Stimulated activated effector memory CD8-positive, alpha-beta T cell treated with anti-CD3 and anti-CD28 coated beads, Interleukin-12 subunit alpha, Interleukin-12 subunit beta, amount 100 ng/mL, for 72 hours (primary cell): ENCODE results near the gene KIAA1328.

Source experiments
- ATAC-seq: fragments of 150-1000 bp; cut with Tn5 transposase; 2 replicates; pipeline ENCODE4 v1.10.0; 2021
- DNase-seq, 2 donors: peaks; one replicate each; pipeline ENCODE4 v3.0.0; 2021 to 2022; ENCODE audit warnings: low spot score in 2 of 2
- H3K27ac Mint-ChIP-seq: one replicate; pipeline ENCODE4 v1.8.0; 2022; ENCODE audit warnings: mild to moderate bottlenecking, mixed read lengths
- H3K36me3 Mint-ChIP-seq: one replicate; pipeline ENCODE4 v1.8.0; 2022; ENCODE audit warnings: mild to moderate bottlenecking, mixed read lengths
- H3K4me1 Mint-ChIP-seq: one replicate; pipeline ENCODE4 v1.8.0; 2022; ENCODE audit warnings: mixed read lengths
- H3K4me3 Mint-ChIP-seq: one replicate; pipeline ENCODE4 v1.8.0; 2022; ENCODE audit warnings: mild to moderate bottlenecking, mixed read lengths
- H3K9me3 Mint-ChIP-seq: one replicate; pipeline ENCODE4 v1.8.0; 2022; ENCODE audit warnings: mixed read lengths

Gene KIAA1328

GRCh38 chr18:36828630-36829361 lies at the start of gene KIAA1328, which contains the start of gene TPGS2:
KIAA1328 (plus strand) TSS chr18:36829127; CDS start chr18:36829139, 12 bp downstream.
TPGS2 (minus strand) TSS chr18:36829002; CDS start chr18:36828767, 235 bp downstream.
- peak within 1 kb of the TSS; percentile 95 for H3K4me3 Mint-ChIP-seq
- H3K4me1 Mint-ChIP-seq, result peaks cover 32% of the 10 kb centered on the region
- H3K36me3 Mint-ChIP-seq, result peaks cover 3% of the 10 kb centered on the region
- ATAC-seq, result peak; percentile 93
- peak; percentile 74 to 93 for DNase-seq
- H3K27ac Mint-ChIP-seq, result peak within 1 kb of the TSS; percentile 96
- no peaks in the 10 kb centered on the region for H3K9me3 Mint-ChIP-seq

- DNase-seq (no peak), ATAC-seq (no peak)
- no peaks in the 10 kb centered on the region for H3K36me3 Mint-ChIP-seq
- no peak overlapping the region for H3K27ac Mint-ChIP-seq
- H3K4me3 Mint-ChIP-seq, result no peak overlapping the region
- H3K4me1 Mint-ChIP-seq, result no peaks in the 10 kb centered on the region
- no peaks in the 10 kb centered on the region for H3K9me3 Mint-ChIP-seq
These were observed 48.2 kb upstream of the KIAA1328 start for GRCh38 chr18:36780748-36781147.

GRCh38 chr18:36782710-36783109 lies 46.2 kb upstream of the KIAA1328 start:
- no peak for DNase-seq
- H3K4me1 Mint-ChIP-seq, result no peaks in the 10 kb centered on the region
- no peak overlapping the region for H3K27ac Mint-ChIP-seq
- H3K9me3 Mint-ChIP-seq, result no peaks in the 10 kb centered on the region
- H3K4me3 Mint-ChIP-seq, result no peak overlapping the region
- no peak for ATAC-seq
- H3K36me3 Mint-ChIP-seq, result no peaks in the 10 kb centered on the region

GRCh38 chr18:36783792-36784191 lies 45.1 kb upstream of the KIAA1328 start:
- ATAC-seq (no peak), DNase-seq (no peak)
- H3K4me3 Mint-ChIP-seq, result no peak overlapping the region
- no peaks in the 10 kb centered on the region for H3K36me3 Mint-ChIP-seq
- no peaks in the 10 kb centered on the region for H3K9me3 Mint-ChIP-seq
- no peaks in the 10 kb centered on the region for H3K4me1 Mint-ChIP-seq
- H3K27ac Mint-ChIP-seq, result no peak overlapping the region

GRCh38 chr18:36786686-36787085 lies 42.2 kb upstream of the KIAA1328 start:
- no peak for DNase-seq
- Mint-ChIP-seq H3K4me3 (no peak overlapping the region), H3K4me1 (no peaks in the 10 kb centered on the region), H3K27ac (no peak overlapping the region), H3K9me3 (peaks cover 2% of the 10 kb centered on the region), H3K36me3 (peaks cover 11% of the 10 kb centered on the region)
- no peak for ATAC-seq

GRCh38 chr18:36792634-36793283 lies 36.2 kb upstream of the KIAA1328 start:
- H3K27ac Mint-ChIP-seq, result no peak overlapping the region
- ATAC-seq (no peak), DNase-seq (no peak)
- H3K9me3 Mint-ChIP-seq, result peaks cover 2% of the 10 kb centered on the region
- no peak overlapping the region for H3K4me3 Mint-ChIP-seq
- H3K4me1 Mint-ChIP-seq, result peaks cover 5% of the 10 kb centered on the region
- peaks cover 61% of the 10 kb centered on the region for H3K36me3 Mint-ChIP-seq

- DNase-seq (no peak), ATAC-seq (no peak)
- Mint-ChIP-seq H3K4me1 (no peaks in the 10 kb centered on the region), H3K9me3 (no peaks in the 10 kb centered on the region), H3K4me3 (no peak overlapping the region), H3K27ac (peak overlapping the region; percentile 10), H3K36me3 (peaks cover 92% of the 10 kb centered on the region)
These were observed 30.0 kb upstream of the KIAA1328 start for GRCh38 chr18:36798738-36799473.

GRCh38 chr18:36805105-36805504 lies 23.8 kb upstream of the KIAA1328 start:
- Mint-ChIP-seq H3K4me3 (no peak overlapping the region), H3K36me3 (peaks cover 82% of the 10 kb centered on the region), H3K4me1 (no peaks in the 10 kb centered on the region), H3K9me3 (no peaks in the 10 kb centered on the region), H3K27ac (no peak overlapping the region)
- DNase-seq (no peak), ATAC-seq (no peak)

- DNase-seq (no peak), ATAC-seq (no peak)
- peaks cover 61% of the 10 kb centered on the region for H3K36me3 Mint-ChIP-seq
- no peak overlapping the region for H3K4me3 Mint-ChIP-seq
- H3K4me1 Mint-ChIP-seq, result peaks cover 12% of the 10 kb centered on the region
- H3K9me3 Mint-ChIP-seq, result no peaks in the 10 kb centered on the region
- H3K27ac Mint-ChIP-seq, result no peak overlapping the region
These were observed 20.2 kb upstream of the KIAA1328 start for GRCh38 chr18:36808681-36809080.

- Mint-ChIP-seq H3K36me3 (peaks cover 58% of the 10 kb centered on the region), H3K9me3 (no peaks in the 10 kb centered on the region), H3K4me1 (peaks cover 17% of the 10 kb centered on the region), H3K4me3 (no peak overlapping the region), H3K27ac (no peak overlapping the region)
- DNase-seq (peak; percentile 4 to 50), ATAC-seq (peak; percentile 78)
These were observed 19.1 kb upstream of the KIAA1328 start for GRCh38 chr18:36809590-36810381.

- Mint-ChIP-seq H3K4me3 (no peak overlapping the region), H3K36me3 (peaks cover 58% of the 10 kb centered on the region), H3K4me1 (peaks cover 17% of the 10 kb centered on the region), H3K9me3 (no peaks in the 10 kb centered on the region), H3K27ac (peak overlapping the region; percentile 84)
- ATAC-seq (no peak), DNase-seq (no peak)
These were observed 17.5 kb upstream of the KIAA1328 start for GRCh38 chr18:36811430-36811829.

- ATAC-seq, result no peak
- peaks cover 17% of the 10 kb centered on the region for H3K4me1 Mint-ChIP-seq
- H3K27ac Mint-ChIP-seq, result peak overlapping the region; percentile 84
- no peak overlapping the region for H3K4me3 Mint-ChIP-seq
- no peaks in the 10 kb centered on the region for H3K9me3 Mint-ChIP-seq
- DNase-seq, result no peak
- peaks cover 58% of the 10 kb centered on the region for H3K36me3 Mint-ChIP-seq
These were observed 17.0 kb upstream of the KIAA1328 start for GRCh38 chr18:36811955-36812354.

- DNase-seq (no peak), ATAC-seq (no peak)
- H3K4me3 Mint-ChIP-seq, result no peak overlapping the region
- H3K4me1 Mint-ChIP-seq, result peaks cover 17% of the 10 kb centered on the region
- peak overlapping the region; percentile 84 for H3K27ac Mint-ChIP-seq
- no peaks in the 10 kb centered on the region for H3K9me3 Mint-ChIP-seq
- peaks cover 58% of the 10 kb centered on the region for H3K36me3 Mint-ChIP-seq
These were observed 16.2 kb upstream of the KIAA1328 start for GRCh38 chr18:36812678-36813077.

- DNase-seq (no peak), ATAC-seq (peak; percentile 63)
- H3K4me1 Mint-ChIP-seq, result peaks cover 17% of the 10 kb centered on the region
- H3K9me3 Mint-ChIP-seq, result no peaks in the 10 kb centered on the region
- H3K27ac Mint-ChIP-seq, result peak overlapping the region; percentile 84
- H3K4me3 Mint-ChIP-seq, result no peak overlapping the region
- H3K36me3 Mint-ChIP-seq, result peaks cover 59% of the 10 kb centered on the region
These were observed 15.7 kb upstream of the KIAA1328 start for GRCh38 chr18:36813101-36813775.
